ENCODE results near the gene ARHGAP6.

Gene ARHGAP6, protein sequence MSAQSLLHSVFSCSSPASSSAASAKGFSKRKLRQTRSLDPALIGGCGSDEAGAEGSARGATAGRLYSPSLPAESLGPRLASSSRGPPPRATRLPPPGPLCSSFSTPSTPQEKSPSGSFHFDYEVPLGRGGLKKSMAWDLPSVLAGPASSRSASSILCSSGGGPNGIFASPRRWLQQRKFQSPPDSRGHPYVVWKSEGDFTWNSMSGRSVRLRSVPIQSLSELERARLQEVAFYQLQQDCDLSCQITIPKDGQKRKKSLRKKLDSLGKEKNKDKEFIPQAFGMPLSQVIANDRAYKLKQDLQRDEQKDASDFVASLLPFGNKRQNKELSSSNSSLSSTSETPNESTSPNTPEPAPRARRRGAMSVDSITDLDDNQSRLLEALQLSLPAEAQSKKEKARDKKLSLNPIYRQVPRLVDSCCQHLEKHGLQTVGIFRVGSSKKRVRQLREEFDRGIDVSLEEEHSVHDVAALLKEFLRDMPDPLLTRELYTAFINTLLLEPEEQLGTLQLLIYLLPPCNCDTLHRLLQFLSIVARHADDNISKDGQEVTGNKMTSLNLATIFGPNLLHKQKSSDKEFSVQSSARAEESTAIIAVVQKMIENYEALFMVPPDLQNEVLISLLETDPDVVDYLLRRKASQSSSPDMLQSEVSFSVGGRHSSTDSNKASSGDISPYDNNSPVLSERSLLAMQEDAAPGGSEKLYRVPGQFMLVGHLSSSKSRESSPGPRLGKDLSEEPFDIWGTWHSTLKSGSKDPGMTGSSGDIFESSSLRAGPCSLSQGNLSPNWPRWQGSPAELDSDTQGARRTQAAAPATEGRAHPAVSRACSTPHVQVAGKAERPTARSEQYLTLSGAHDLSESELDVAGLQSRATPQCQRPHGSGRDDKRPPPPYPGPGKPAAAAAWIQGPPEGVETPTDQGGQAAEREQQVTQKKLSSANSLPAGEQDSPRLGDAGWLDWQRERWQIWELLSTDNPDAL (N-terminal part only)

DNA sequence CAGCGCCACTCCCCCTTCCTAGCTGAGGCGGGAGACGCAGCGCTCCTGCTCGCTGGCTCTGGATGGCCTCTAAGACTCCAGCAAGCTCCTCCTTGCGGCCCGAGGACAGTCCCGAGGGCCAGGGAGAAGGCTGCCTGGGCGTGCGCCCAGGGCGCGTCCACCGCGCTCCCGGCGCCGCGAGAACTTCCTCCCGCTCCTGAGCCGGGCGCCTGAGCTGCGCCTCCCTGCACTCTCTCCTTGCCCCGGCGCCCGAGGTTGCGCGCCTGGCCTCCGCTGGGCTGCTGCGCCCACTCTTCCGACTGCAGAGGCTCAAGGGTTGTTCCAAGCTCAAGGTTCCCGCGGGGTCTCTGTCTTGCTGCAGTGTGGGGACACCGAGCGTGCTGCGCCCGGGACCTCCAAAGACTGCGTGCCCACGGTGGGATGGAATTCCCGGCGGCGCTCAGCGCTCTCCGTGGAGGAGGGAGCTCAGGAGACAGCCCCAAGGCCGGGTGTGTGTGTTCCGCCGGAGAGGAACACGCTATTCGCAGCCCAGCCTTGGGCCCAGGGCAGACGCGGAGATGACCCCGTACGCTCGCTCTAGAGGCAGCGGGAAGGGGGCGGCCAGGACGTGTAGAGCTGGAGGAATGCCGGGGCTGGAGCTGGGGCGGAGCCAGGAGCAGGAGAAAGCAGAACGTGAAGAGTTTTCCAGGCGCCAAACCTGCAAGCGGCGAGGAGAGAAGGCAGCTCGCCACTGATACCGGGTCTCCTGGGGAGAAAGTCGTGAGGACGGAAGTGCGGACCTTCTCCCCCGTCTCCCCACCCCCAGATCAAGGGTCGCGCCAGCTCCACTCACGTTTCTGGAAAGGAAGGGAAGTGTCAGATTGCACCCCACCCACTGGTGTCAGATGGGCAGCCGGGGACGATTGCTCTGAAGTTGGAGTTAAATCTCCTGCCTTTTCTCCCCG, at the start of gene ARHGAP6:
Gene ARHGAP6 (minus strand): TSS at position 753 of the 944 bp plus-strand sequence. CDS start 1,092 bp downstream, outside the sequence.
- peak; percentile 24 for DNase-seq (ENCODE audit: low read depth)

DNA sequence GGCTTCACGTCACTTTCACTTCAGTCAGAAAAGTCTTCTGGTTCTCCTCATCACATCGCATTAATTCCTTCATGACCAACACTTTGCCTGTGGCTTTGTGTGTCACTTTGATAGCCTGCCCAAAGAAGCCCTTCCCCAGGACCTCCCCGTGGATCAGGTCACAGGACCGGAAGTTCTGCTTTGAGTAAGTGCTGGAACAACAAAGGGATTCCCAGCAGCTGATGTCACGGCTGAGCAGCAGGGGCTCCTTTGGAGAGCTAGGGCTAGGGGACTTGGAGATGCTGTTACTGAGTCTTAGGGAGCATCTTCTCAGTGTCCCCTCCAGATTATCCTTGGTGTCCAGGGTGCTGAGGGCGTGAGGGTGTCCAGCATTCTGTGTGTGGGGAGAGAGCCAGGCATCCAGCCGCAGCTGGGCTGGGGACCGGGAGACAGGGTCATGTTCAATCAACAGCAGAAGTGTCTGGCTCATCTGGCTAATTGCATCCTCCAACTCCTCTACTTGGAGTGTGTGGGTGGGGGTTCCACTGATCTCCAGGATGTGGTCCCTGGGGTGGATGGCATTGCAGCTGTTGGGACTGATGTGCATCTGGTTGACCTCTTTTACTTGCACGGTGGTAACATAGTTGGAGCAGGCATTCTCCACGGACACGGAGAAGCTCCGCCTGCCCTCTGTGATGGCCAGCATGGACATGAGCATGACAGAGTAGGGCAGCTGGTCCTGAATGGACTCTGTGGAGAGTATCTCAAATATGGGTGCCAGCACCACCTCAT, 39.2 kb upstream of the ARHGAP6 start:
- no peak for DNase-seq (ENCODE audit: low read depth)

DNA sequence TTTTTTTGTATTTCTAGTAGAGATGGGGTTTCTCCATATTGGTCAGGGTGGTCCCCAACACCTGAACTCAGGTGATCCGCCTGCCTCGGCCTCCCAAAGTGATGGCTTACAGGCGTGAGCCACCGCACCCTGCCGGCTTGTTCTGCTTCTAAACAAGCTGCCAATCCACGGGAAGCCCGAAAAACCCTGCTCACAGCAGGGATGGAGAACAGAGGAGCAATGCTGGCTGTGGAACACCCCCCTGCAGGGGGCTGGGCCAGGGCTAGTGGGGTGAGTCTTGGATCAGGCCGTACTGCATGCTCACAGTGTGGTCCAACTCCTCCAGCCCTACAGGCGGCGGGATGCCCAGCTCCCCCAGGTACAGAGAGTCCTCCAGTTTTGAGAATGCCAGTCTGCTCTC, 38.1 kb upstream of the ARHGAP6 start:
- DNase-seq (ENCODE audit: low read depth): no peak

DNA sequence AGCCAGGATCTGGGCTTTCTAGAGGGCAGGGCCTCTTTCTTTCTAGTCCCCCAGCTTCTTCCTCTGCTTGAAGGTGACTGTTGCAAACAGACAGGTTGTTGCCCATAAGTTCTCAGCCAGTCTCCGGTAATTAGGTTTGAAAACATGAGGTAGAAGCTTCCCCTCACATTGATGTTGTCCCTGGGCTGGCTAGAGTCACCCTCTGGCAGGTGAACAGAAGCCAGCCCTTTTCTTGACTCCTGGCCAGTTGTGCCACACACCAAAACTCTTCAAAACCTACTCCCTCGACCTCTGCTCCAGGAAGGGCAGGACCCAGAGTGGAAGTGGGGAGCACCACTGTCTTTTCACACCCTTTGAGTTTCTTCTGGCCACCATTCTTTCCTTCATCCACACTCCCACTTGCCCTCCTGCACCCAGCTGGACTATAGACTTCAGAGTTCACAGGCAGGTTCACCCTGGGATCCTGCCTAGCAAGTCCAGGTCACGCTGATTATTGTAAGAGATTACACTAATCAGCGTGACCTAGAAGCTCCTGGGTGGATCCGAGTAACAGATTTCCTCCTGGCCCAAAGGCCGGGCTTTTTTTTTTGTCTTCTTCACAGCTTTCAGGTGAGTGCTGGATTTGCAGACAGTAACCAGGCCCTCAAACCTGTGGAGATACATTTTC, 37.4 kb upstream of the ARHGAP6 start:
- no peak for DNase-seq (ENCODE audit: low read depth)

DNA sequence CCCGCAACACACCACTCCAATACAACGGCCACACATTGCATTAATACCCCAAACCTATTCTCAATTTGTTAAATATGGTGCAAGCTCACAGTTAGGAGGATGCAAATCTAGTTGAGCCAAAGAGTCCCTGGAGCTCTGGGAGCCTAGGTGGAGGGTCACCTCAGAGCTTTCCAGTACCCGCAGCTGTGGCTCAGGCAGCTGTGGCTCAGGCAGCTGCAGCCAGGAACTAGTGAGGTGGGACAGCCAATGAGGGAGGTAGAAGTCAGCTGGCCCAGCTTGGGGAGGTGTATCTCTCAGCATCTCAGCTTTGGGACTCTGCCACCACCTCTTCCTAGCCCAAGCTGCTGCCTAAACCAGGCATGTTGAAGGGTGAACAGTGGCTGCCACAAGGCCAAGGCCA, 36.7 kb upstream of the ARHGAP6 start:
- DNase-seq (ENCODE audit: low read depth): no peak

DNA sequence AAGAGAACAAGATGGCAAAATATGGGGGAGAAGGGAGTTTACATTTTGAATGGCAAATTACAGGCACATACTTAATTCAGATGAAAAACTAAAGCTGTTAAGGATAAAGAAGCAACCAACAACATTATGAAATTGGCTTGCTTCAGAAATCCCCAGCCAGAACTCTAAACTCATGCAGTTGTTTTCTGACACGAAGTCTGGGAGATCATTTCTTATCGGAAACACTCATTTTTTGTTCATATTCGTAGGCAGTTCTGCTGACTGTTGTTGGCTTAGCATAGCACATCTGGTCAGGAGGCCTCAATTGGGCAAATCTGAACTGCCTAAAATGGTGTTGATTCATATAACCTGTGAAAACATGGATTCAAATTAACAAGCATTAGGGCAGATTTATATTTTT, 33.0 kb upstream of the ARHGAP6 start:
- no peak for DNase-seq (ENCODE audit: low read depth)

DNA sequence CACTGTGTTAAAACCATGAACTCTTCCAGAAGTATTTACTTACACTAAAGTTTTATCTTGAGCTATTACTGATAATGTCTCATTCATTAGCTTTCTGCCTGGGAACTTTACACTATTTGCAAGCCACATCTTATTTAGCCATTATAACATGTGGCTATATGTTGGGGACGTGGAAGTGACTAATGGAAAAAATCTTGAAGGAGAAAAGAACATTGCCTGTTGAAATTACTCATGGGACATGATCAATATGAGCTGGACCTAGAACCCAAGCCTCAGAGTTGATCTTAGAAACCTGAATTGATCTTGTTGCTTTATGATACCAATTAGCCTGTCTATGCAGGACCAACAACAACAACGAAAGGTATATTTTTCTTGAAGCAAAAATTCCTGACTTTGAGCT, 22.5 kb upstream of the ARHGAP6 start:
- DNase-seq (ENCODE audit: low read depth): no peak

DNA sequence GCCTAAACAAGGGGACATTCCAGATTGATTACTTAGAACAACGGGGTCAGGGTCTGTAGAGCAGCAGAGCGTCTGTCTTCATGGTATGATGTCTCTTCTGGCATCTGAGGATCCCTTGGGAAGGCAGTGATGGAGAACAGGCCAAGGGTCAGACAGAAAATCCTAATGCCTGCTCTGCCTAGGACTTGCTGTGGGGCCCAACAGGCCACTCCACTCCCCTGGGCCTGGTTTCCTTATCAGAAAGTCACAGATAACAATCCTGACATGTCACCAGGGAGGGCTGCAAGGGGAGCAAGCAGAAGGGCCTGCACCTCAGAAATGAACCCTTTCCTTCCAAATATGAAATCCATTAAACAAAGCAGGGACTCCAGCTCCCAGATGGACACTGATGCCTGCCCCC, 21.4 kb upstream of the ARHGAP6 start:
- no peak for DNase-seq (ENCODE audit: low read depth)

DNA sequence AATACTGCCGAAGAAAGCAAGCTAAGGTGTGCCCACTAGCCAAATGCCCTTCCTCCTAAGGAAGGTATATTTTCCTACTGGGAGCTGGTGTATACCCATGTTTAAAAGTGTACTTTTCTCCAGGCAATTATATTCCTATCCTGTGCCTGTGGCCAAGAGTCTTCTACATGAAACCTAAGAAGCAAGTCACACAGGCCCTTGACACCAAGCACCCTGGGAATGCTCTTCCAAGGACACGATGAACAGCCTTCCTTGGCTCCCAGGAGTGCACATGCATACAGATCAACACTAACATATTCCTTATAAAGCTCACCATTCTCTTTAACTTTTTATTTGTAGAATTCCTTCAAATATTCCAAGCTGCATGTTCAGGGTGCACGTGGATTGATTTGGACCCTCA, 17.3 kb upstream of the ARHGAP6 start:
- DNase-seq (ENCODE audit: low read depth): no peak

DNA sequence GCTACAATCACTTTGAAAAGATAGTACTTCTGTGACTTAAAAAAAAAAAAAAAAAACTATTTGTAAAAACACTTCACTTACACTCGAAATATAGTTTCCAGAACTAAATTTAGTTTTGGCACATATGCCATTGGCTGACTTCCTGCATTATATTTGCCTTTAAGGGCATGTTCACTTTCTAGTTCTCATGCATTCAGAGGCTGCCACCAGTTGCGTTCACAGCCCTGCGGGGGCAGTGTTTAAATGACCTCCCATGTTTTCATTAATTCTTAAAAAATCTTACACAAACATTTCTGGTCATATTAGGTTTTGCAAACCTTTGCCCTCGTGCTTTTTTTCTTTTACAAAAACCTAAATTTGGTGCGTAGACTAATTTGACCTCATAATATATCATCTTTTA, 12.4 kb upstream of the ARHGAP6 start:
- DNase-seq (ENCODE audit: low read depth): no peak

DNA sequence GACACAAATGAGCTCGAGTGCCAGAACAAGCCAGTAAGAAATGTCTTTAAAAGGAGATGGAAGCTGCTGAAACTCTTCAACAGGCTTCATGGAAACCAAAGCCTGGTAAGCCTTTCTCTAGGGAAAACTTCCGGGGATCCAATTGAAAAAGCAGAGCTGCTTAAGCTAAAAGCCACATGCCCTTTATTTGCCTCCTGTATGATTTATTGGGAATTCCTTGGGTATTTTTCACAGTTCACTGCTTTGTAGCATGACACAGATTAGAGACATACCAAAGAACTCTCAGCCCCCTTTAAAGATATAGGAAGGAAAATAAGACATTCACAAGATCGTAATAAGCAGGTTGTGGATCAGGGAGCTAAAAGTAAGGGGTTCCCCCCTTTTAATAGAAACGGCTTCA, 6.5 kb upstream of the ARHGAP6 start:
- no peak for DNase-seq (ENCODE audit: low read depth)

DNA sequence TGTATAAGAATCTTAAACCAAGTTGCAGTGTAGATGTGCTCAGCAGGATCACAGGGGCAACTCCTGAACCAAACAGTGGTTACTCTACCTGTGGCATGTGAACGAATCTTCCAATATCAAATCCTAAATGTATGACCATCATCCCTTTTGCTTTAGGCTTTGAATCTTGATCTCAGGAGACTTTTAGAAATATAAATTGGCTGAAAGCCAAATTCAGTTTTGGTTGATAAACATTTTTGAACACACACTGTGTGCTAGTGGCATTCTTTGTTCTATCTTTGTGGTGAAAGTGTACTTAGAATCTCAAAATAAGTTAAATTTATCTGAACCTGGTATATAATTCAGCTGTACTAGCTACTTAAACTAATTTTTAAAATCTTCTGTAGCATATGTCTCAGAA, 4.6 kb upstream of the ARHGAP6 start:
- DNase-seq (ENCODE audit: low read depth): no peak

DNA sequence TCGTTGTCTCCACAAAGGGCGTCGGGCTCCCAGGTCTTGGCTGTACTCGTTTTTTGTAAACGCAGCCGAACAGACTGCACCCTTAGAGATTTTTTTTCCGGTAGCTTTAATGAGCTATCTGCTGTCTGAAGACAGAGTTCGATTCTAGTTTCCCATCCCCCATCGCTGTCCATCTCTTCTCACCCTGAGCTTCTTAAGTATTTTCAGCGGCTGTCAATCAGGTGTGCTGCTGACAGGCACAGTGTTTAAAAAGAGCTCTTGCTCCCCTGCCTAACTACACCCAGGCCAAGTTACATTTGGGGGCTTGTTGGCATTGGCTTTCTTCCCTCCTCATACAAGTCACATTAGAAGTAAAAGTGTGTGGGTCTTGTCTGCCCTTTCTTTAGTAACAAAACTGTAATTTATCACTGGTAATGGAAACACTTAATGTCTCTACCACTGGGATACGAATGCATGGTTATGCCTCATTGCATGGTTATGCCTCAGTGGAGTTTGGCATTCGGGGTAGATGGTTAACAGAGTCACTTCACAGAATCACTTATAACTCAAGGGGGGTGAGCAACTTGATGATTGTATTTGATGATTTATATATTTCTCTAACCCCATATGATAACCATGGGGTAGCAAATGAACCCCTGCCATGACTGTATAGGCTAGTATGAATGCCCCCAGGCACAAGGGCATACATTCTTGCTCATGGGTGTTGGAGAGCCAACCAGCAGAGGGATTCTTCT, 1.4 kb upstream of the ARHGAP6 start:
- no peak for DNase-seq (ENCODE audit: low read depth)

DNA sequence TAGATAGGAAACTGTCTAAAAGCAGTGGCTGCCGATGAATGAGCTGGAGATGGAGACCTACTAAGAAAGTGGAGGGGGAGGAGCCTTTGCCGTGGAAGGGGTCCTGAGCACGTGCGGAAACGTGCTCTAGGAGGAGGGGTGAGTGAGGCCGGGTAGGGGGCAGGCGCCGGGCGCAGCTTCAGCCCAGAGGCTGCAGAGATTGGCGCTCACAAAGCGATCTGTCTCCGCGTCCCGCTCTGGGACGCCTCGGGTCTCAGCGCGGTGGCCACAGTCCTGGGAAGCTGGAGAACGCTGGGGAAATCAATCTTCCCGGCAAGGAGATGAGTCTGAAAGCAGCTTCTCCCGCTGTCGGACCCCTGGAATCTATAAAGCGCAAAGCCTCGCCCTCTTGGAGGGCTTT, 444 bp upstream of the ARHGAP6 start:
- no peak for DNase-seq (ENCODE audit: low read depth)

DNA sequence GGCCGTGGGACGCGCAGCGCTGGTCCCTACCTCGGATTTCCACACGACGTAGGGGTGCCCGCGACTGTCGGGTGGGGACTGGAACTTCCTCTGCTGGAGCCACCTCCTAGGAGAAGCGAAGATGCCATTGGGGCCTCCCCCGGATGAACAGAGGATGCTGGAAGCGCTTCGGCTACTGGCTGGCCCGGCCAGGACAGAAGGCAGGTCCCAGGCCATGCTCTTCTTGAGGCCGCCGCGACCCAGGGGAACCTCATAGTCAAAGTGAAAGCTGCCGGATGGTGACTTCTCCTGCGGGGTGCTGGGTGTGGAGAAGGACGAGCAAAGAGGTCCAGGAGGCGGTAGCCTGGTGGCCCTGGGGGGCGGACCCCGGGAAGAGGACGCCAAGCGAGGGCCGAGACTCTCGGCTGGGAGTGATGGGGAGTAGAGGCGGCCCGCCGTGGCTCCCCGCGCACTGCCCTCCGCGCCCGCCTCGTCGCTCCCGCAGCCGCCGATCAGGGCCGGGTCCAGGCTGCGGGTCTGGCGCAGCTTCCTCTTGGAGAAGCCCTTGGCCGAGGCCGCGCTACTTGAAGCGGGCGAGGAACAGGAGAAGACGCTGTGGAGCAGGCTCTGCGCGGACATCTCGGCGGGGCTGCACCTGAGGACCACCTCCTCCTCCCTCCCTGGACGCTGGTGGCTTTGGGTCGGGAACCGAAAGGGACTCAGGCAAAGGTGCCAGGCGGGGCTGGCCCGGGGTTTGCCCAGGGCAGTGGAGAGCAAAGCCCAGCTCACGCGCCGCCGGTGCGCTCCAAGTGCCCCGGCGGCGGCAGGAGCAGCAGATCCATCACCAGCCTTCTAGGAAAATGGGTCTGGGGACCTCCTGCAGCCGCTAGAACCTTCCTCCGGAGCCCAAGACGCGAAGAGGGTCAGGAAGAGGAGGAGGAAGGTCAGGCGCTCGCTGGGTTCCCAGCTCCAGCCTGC, 1.2 kb downstream of the ARHGAP6 start:
- DNase-seq (ENCODE audit: low read depth): no peak

DNA sequence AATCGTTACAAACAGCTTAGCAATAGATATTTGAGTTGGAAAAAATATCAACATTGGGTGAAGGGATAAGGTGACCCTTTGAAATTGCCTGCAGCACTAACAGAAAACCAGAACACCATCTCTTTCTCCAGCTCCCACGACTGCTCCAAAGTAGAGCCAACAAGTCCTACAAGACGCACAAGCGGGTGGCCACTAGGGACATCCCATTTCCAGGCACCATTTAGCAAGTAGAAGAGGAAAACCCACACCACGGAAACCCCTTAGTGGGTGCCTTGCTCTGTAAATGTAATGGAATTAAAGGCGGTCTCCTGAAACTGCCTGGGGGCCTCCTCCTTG, 1.9 kb downstream of the ARHGAP6 start:
- no peak for DNase-seq (ENCODE audit: low read depth)

DNA sequence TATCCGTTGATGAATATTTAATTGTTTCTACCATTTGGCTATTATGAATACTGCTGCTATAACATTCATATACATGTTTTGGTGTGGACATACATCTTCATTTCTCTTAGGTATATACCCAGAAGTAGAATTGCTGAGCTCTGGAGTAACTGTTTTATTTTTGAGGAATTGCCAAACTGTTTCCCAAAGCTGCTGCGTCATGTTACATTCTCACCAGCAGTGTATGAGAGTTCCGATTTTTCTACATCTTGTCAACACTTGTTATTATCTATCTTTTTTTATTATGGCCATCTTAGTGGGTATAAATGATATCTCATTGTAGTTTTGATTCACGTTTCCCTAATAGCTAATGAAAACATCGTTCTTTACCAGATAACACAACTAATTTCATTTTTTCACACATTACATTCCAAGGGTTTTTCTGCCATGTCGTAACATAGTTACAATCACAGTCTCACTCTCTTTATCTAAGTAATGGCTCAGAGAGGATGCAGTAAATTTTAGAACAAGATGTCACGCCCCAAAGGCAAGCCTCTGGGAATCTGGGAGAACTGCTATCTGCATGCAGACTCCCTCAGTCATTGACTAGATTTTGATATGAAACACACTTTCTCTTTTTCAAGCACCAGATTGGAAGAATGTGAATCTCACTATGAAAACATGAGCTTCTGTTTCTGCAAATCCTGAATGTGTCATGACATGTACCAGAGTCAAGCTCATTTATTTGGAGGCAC, 10.3 kb downstream of the ARHGAP6 start:
- DNase-seq (ENCODE audit: low read depth): no peak
